MM.1S (cell line): ENCODE results near the gene ATP5F1D.

Experiments used
- DNase-seq: peaks from one replicate; pipeline ENCODE4 v3.0.0-alpha.2; 2015
- H2AFZ ChIP-seq: fragments of 300-600 bp; sonication (generic); 2 replicates; pipeline ENCODE4 v1.6.0; 2016; ENCODE audit warnings: antibody characterized with exemption, low read length
- H3F3A ChIP-seq: fragments of 300-600 bp; sonication (generic); 2 replicates; pipeline ENCODE4 v1.6.1; 2016; ENCODE audit warnings: mild to moderate bottlenecking, antibody characterized with exemption, low read length, moderate library complexity, mixed read lengths; ENCODE audit not compliant: insufficient read depth
- H3K27ac ChIP-seq: fragments of 300-600 bp; sonication (generic); 2 replicates; pipeline ENCODE4 v1.5.1; 2016; ENCODE audit warnings: mild to moderate bottlenecking, low read length
- H3K27me3 ChIP-seq: fragments of 300-600 bp; sonication (generic); replicated peaks from 2 replicates; pipeline ENCODE4 v1.6.0; 2016; ENCODE audit warnings: low read length; ENCODE audit not compliant: insufficient read depth
- H3K36me3 ChIP-seq: fragments of 300-600 bp; sonication (generic); replicated peaks from 2 replicates; pipeline ENCODE4 v1.6.1; 2016; ENCODE audit warnings: mild to moderate bottlenecking, low read length, mixed read lengths; ENCODE audit not compliant: insufficient read depth
- H3K4me1 ChIP-seq: fragments of 300-600 bp; sonication (generic); 2 replicates; pipeline ENCODE4 v1.6.1; 2016; ENCODE audit warnings: low read length, mixed read lengths
- H3K4me2 ChIP-seq: fragments of 300-600 bp; sonication (generic); 2 replicates; pipeline ENCODE4 v1.6.0; 2016; ENCODE audit warnings: low read depth, low read length
- H3K4me3 ChIP-seq: fragments of 300-600 bp; sonication (generic); 2 replicates; pipeline ENCODE4 v1.5.1; 2016; ENCODE audit warnings: low read length, mixed read lengths
- H3K79me2 ChIP-seq: fragments of 300-600 bp; sonication (generic); 2 replicates; pipeline ENCODE4 v1.6.1; 2016; ENCODE audit warnings: mixed run types, low read length, mixed read lengths
- H3K9ac ChIP-seq: fragments of 300-600 bp; sonication (generic); 2 replicates; pipeline ENCODE4 v1.6.1; 2016; ENCODE audit warnings: low read length, mixed read lengths
- H3K9me2 ChIP-seq: fragments of 300-600 bp; sonication (generic); replicated peaks from 2 replicates; pipeline ENCODE4 v1.6.1; 2016; ENCODE audit warnings: mild to moderate bottlenecking, low read length, mixed read lengths; ENCODE audit not compliant: insufficient read depth
- H3K9me3 ChIP-seq: fragments of 300-600 bp; sonication (generic); replicated peaks from 2 replicates; pipeline ENCODE4 v1.6.1; 2016; ENCODE audit warnings: mild to moderate bottlenecking, low read length, mixed read lengths; ENCODE audit not compliant: insufficient read depth
- H4K20me1 ChIP-seq: fragments of 300-600 bp; sonication (generic); 2 replicates; pipeline ENCODE4 v1.6.1; 2016; ENCODE audit warnings: mild to moderate bottlenecking, low read length, moderate library complexity, mixed read lengths; ENCODE audit not compliant: insufficient read depth
- CTCF ChIP-seq: fragments of 300-600 bp; sonication (generic); IDR thresholded peaks from 2 replicates; pipeline ENCODE4 v1.5.1; 2016; ENCODE audit warnings: antibody characterized with exemption, low read length, mixed read lengths
- EZH2 ChIP-seq: fragments of 300-600 bp; sonication (generic); optimal IDR thresholded peaks from 2 replicates; pipeline ENCODE3; 2017; ENCODE audit warnings: low read depth, mild to moderate bottlenecking, antibody characterized with exemption, low read length, mixed read lengths
- EZH2phosphoT487 ChIP-seq: fragments of 300-600 bp; sonication (generic); IDR thresholded peaks from 2 replicates; pipeline ENCODE4 v1.6.1; 2018; ENCODE audit warnings: antibody characterized with exemption, low read length

Gene ATP5F1D

DNA sequence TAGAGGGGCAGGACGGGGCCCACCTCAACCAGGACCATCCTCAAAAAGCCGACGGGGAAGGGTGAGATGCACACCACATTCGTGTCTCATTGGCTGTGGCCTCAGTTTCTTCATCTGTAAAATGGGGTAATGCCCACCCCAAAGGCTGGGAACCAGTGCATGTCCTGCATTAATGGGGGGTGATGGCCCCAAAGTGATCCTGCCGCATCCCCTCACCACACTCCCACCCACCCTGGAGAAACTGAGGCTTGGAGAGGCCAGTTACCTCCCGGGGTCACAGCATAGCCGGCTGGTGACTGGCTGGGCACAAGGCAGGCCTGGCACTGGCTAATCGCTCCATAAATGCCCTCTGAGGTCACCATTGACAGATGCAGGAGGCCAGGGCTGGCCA, 6.2 kb downstream of the ATP5F1D start:
- H3K4me1 ChIP-seq, result peaks cover 19% of the 10 kb centered on the region
- peak overlapping the region; percentile 97 for H3K27ac ChIP-seq
- peaks cover 47% of the 10 kb centered on the region for H3K79me2 ChIP-seq
- TF ChIP-seq EZH2 (no peak), EZH2phosphoT487 (no peak)
- no peak for DNase-seq
- H3K4me2 ChIP-seq, result peak overlapping the region; percentile 93
- H2AFZ ChIP-seq, result peak overlapping the region; percentile 86
- H3K9me2 ChIP-seq, result no peaks in the 10 kb centered on the region
- H3K4me3 ChIP-seq, result peak overlapping the region; percentile 83
- H4K20me1 ChIP-seq, result no peaks in the 10 kb centered on the region
- no peaks in the 10 kb centered on the region for H3K9me3 ChIP-seq
- peaks cover 25% of the 10 kb centered on the region for H3F3A ChIP-seq
- H3K9ac ChIP-seq, result peak overlapping the region; percentile 96; the same call in 1 of the 2 replicates
- H3K27me3 ChIP-seq, result no peaks in the 10 kb centered on the region
- no peaks in the 10 kb centered on the region for H3K36me3 ChIP-seq

DNA sequence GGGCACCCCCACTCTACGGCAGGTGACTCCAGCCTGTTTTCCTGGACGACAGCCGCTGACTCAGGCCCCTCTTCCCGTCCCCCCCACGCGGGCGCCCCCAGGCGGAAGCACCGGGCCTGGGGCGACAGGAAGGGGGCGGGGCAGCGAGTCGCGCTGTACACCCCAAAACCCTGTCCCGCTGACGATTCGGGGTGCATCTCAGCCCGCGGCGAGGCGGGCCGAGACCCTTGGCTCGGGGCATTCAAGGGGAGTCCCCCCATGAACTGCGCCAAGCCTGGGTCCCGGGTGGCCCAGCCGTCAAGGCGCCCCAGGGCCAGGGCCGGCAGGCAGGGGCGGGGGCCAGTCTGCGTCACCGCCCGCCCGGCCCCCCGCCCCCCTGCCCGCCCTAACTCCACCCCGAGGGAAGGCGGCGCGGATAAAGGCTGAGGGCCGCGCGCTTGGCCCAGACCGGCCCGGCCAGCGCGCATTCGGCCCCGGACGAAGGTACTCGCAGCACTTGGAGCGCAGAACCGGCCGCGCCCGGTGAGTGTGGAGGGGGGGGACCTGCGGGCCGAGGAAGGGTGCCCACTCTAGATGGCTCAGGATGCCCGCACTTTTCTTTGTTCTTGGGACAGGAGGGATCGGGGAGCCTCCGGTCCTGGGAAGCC, 6.7 kb downstream of the ATP5F1D start, which contains the start of gene MIDN:
Gene MIDN (plus strand): TSS at position 445 of the 647 bp plus-strand sequence. CDS start 1,714 bp downstream, outside the sequence.
- Histone ChIP-seq H3K27me3 (no peaks in the 10 kb centered on the region), H3K9me2 (no peaks in the 10 kb centered on the region), H3K9me3 (no peaks in the 10 kb centered on the region), H3K4me3 (peak within 1 kb of the TSS; percentile 83), H3K9ac (peak within 1 kb of the TSS; percentile 96), H3K4me1 (peaks cover 19% of the 10 kb centered on the region), H3K4me2 (peak within 1 kb of the TSS; percentile 93), H3K79me2 (peaks cover 42% of the 10 kb centered on the region), H2AFZ (peak within 1 kb of the TSS; percentile 86), H3F3A (peaks cover 25% of the 10 kb centered on the region), H3K36me3 (no peaks in the 10 kb centered on the region), H3K27ac (peak within 1 kb of the TSS; percentile 97), H4K20me1 (no peaks in the 10 kb centered on the region)
- TF ChIP-seq EZH2phosphoT487 (no peak), CTCF (peak; percentile 58)
- DNase-seq, result peak; percentile 88

- TF ChIP-seq EZH2phosphoT487 (no peak), CTCF (peak; percentile 80), EZH2 (no peak)
- H2AFZ ChIP-seq, result peak overlapping the region; percentile 33
These were observed 7.3 kb downstream of the ATP5F1D start for GRCh38 chr19:1248786-1249297.

More at GRCh38 chr19:1248786-1249297, 7.3 kb downstream of the ATP5F1D start:
- H3K27ac ChIP-seq, result peak overlapping the region; percentile 97
- H3K4me1 ChIP-seq, result peaks cover 16% of the 10 kb centered on the region
- peaks cover 42% of the 10 kb centered on the region for H3K79me2 ChIP-seq
- peak overlapping the region; percentile 96 for H3K9ac ChIP-seq
- H3F3A ChIP-seq, result peaks cover 21% of the 10 kb centered on the region
- no peaks in the 10 kb centered on the region for H3K36me3 ChIP-seq
- peak overlapping the region; percentile 93 for H3K4me2 ChIP-seq
- peak overlapping the region; percentile 83 for H3K4me3 ChIP-seq
- no peaks in the 10 kb centered on the region for H4K20me1 ChIP-seq
- H3K9me2 ChIP-seq, result no peaks in the 10 kb centered on the region
- H3K27me3 ChIP-seq, result no peaks in the 10 kb centered on the region
- peak; percentile 82 for DNase-seq
- H3K9me3 ChIP-seq, result no peaks in the 10 kb centered on the region
